Glutamatergic neuron (in vitro differentiated cells): ENCODE results near the gene EN1. TPM values are rescaled to one million over a fixed set of nuclear protein-coding genes. Genes with fewer than 3 reads are reported as not detected.
A peak's percentile ranks its signal among the peaks of the same experiment; 100 is the strongest.

Experiments
- DNase-seq: peaks from one replicate; pipeline ENCODE4 v3.0.0; 2022
- H3K27ac Mint-ChIP-seq: one replicate; pipeline ENCODE4 v1.8.0; 2020; ENCODE audit warnings: mild to moderate bottlenecking, mixed read lengths, inconsistent platforms; ENCODE audit not compliant: unreplicated experiment
- H3K27me3 Mint-ChIP-seq: one replicate; pipeline ENCODE4 v1.8.0; 2020; ENCODE audit warnings: mild to moderate bottlenecking, moderate library complexity, mixed read lengths, inconsistent platforms; ENCODE audit not compliant: unreplicated experiment
- H3K36me3 Mint-ChIP-seq: one replicate; pipeline ENCODE4 v1.8.0; 2020; ENCODE audit warnings: mild to moderate bottlenecking, mixed read lengths, inconsistent platforms; ENCODE audit not compliant: unreplicated experiment
- H3K4me1 Mint-ChIP-seq: one replicate; pipeline ENCODE4 v1.8.0; 2020; ENCODE audit warnings: mild to moderate bottlenecking, low read depth, mixed read lengths, inconsistent platforms; ENCODE audit not compliant: unreplicated experiment
- H3K4me3 Mint-ChIP-seq: one replicate; pipeline ENCODE4 v1.8.0; 2020; ENCODE audit warnings: mild to moderate bottlenecking, mixed read lengths, inconsistent platforms; ENCODE audit not compliant: unreplicated experiment
- H3K9me3 Mint-ChIP-seq: one replicate; pipeline ENCODE4 v1.8.0; 2020; ENCODE audit warnings: mild to moderate bottlenecking, moderate library complexity, mixed read lengths, inconsistent platforms; ENCODE audit not compliant: unreplicated experiment
- CTCF ChIP-seq: fragments of 200-600 bp; sonication (generic); IDR thresholded peaks from one replicate; pipeline ENCODE4 v1.5.0; 2021; ENCODE audit not compliant: partially characterized antibody, unreplicated experiment
- total RNA-seq: library from RNA; stranded (reverse); fragmentation: NEBNext Ultra II Directional; extraction: Animal tissue kit (Norgen Biotek cat#: 25700); gene quantifications from one replicate; pipeline ENCODE4 v1.2.1, GENCODE V29; 2021; ENCODE audit not compliant: unreplicated experiment

The EN1 gene
- total RNA-seq, 1 donor from 2014 or later = 0.39 TPM

GRCh38 chr2:118842661-118843482, 4.6 kb downstream of the EN1 start:
- Mint-ChIP-seq H3K4me1 (peaks cover 2% of the 10 kb centered on the region), H3K36me3 (no peaks in the 10 kb centered on the region)
- no peak for DNase-seq

GRCh38 chr2:118841828-118842461, 5.5 kb downstream of the EN1 start:
- no peak for TF ChIP-seq CTCF
- Mint-ChIP-seq H3K4me1 (peaks cover 2% of the 10 kb centered on the region), H3K9me3 (peaks cover 16% of the 10 kb centered on the region), H3K4me3 (peak overlapping the region; percentile 87), H3K27me3 (peaks cover 58% of the 10 kb centered on the region), H3K27ac (peak overlapping the region; percentile 17), H3K36me3 (no peaks in the 10 kb centered on the region)
- DNase-seq = no peak

More at GRCh38 chr2:118842661-118843482, 4.6 kb downstream of the EN1 start:
- Mint-ChIP-seq H3K4me3 (peak overlapping the region; percentile 87), H3K9me3 (peaks cover 19% of the 10 kb centered on the region), H3K27ac (no peak overlapping the region), H3K27me3 (peaks cover 55% of the 10 kb centered on the region)
- TF ChIP-seq CTCF = no peak

- Mint-ChIP-seq H3K9me3 (peaks cover 16% of the 10 kb centered on the region), H3K4me3 (peak overlapping the region; percentile 55), H3K27me3 (peaks cover 61% of the 10 kb centered on the region), H3K4me1 (peaks cover 2% of the 10 kb centered on the region), H3K36me3 (no peaks in the 10 kb centered on the region), H3K27ac (no peak overlapping the region)
- no peak for DNase-seq
- TF ChIP-seq CTCF = no peak
Measured at GRCh38 chr2:118841450-118841827, 6.0 kb downstream of the EN1 start.

GRCh38 chr2:118838741-118839455, 8.6 kb downstream of the EN1 start:
- no peak for DNase-seq
- Mint-ChIP-seq H3K9me3 (peaks cover 12% of the 10 kb centered on the region), H3K4me3 (no peak overlapping the region), H3K27ac (no peak overlapping the region), H3K27me3 (peaks cover 54% of the 10 kb centered on the region), H3K36me3 (no peaks in the 10 kb centered on the region), H3K4me1 (peaks cover 6% of the 10 kb centered on the region)
- no peak for TF ChIP-seq CTCF

- Mint-ChIP-seq H3K4me3 (no peak overlapping the region), H3K4me1 (peaks cover 6% of the 10 kb centered on the region), H3K27ac (no peak overlapping the region), H3K36me3 (no peaks in the 10 kb centered on the region), H3K27me3 (peaks cover 46% of the 10 kb centered on the region), H3K9me3 (peaks cover 12% of the 10 kb centered on the region)
- DNase-seq = no peak
- TF ChIP-seq CTCF = no peak
Measured at GRCh38 chr2:118837621-118838020, 9.8 kb downstream of the EN1 start.
